ENCODE data around the gene GIT2. TPM values are rescaled to one million over a fixed set of nuclear protein-coding genes. Genes with fewer than 3 reads are reported as not detected.
A peak's percentile ranks its signal among the peaks of the same experiment; 100 is the strongest.

GIT2 gene
- total and polyA plus RNA-seq, 2 donors from 2014 or later = 10.4 to 46.2 TPM

DNA sequence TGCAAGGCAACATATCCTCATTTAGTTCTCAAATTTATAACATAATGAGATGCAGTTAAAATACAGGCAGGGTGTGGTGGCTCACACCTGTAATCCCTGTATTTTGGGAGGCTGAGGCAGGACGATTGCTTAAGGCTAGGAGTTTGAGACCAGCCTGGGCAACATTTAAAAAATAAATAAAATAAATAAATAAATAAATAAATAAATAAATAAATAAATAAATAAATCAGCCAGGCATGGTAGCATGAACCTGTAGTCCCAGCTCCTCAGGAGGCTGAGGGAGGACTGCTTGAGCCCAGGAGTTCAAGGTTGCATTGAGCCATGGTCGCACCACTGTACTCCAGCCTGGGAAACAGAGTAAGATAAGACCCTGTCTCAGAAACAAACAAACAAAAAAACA is 56.7 kb downstream of the GIT2 start:
- Histone ChIP-seq H3K4me3 (ENCODE audit: low read length in 3 of 3) (no peak overlapping the region), H3K9me3 (ENCODE audit: control insufficient read depth in 2 of 3, insufficient read depth in 1 of 3, low read length in 3 of 3) (no peaks in the 10 kb centered on the region), H3K4me1 (ENCODE audit: control insufficient read depth in 2 of 3, insufficient read depth in 2 of 3, low read depth in 1 of 3, low read length in 3 of 3) (peaks cover 0 to 11% (median 0%) of the 10 kb centered on the region in 3 donors), H3K27me3 (ENCODE audit: control insufficient read depth, insufficient read depth, low read length) (no peaks in the 10 kb centered on the region), H3K9ac (ENCODE audit: low read length in 3 of 3) (no peak overlapping the region), H3K27ac (ENCODE audit: low read depth in 2 of 2, low read length in 2 of 2) (no peak overlapping the region), H3K36me3 (ENCODE audit: control insufficient read depth in 2 of 3, insufficient read depth in 3 of 3, low read length in 3 of 3) (peaks cover 0 to 20% (median 4%) of the 10 kb centered on the region in 3 donors)
- DNase-seq (no peak), FAIRE-seq (no peak)
- intact Hi-C loops (cut with DNase I) = no loop called here
- TF ChIP-seq, protein P1, sequence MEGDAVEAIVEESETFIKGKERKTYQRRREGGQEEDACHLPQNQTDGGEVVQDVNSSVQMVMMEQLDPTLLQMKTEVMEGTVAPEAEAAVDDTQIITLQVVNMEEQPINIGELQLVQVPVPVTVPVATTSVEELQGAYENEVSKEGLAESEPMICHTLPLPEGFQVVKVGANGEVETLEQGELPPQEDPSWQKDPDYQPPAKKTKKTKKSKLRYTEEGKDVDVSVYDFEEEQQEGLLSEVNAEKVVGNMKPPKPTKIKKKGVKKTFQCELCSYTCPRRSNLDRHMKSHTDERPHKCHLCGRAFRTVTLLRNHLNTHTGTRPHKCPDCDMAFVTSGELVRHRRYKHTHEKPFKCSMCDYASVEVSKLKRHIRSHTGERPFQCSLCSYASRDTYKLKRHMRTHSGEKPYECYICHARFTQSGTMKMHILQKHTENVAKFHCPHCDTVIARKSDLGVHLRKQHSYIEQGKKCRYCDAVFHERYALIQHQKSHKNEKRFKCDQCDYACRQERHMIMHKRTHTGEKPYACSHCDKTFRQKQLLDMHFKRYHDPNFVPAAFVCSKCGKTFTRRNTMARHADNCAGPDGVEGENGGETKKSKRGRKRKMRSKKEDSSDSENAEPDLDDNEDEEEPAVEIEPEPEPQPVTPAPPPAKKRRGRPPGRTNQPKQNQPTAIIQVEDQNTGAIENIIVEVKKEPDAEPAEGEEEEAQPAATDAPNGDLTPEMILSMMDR (IDR thresholded peaks at IDR 0.05; ENCODE audit: borderline replicate concordance, extremely low read depth, insufficient read depth) = no peak

DNA sequence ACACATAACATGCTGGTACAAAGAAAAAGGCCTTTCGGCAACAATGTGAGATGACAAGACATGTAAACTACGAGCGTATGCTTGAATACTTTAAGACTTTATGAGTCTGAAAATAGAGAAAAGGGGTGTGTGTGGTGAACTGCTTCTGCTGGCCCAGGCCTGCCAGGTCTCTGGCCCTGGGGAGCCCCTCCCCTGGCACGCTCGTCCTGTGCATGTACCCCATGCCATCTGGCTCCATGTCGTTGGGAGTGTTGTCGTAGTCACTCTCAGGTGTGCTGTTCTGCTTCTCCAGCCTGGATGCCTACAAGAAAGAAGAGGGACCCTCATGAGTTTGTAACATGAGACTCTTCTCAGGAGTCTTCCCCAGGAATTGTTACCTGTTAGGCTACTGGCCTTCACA is 57.2 kb downstream of the GIT2 start:
- DNase-seq = no peak
- Histone ChIP-seq H3K9me3 (ENCODE audit: control insufficient read depth in 2 of 3, insufficient read depth in 1 of 3, low read length in 3 of 3) (no peaks in the 10 kb centered on the region), H3K4me3 (ENCODE audit: low read length in 3 of 3) (no peak overlapping the region), H3K27ac (ENCODE audit: low read depth in 2 of 2, low read length in 2 of 2) (no peak overlapping the region), H3K27me3 (ENCODE audit: control insufficient read depth, insufficient read depth, low read length) (no peaks in the 10 kb centered on the region), H3K4me1 (ENCODE audit: control insufficient read depth in 2 of 3, insufficient read depth in 2 of 3, low read depth in 1 of 3, low read length in 3 of 3) (peaks cover 0 to 11% (median 0%) of the 10 kb centered on the region in 3 donors), H3K9ac (ENCODE audit: low read length in 3 of 3) (no peak overlapping the region), H3K36me3 (ENCODE audit: control insufficient read depth in 2 of 3, insufficient read depth in 3 of 3, low read length in 3 of 3) (peaks cover 0 to 20% (median 4%) of the 10 kb centered on the region in 3 donors)
- TF ChIP-seq, protein P1 (IDR thresholded peaks at IDR 0.05; ENCODE audit: borderline replicate concordance, extremely low read depth, insufficient read depth) = no peak
- intact Hi-C loops (cut with DNase I) = no loop called here
- no peak for FAIRE-seq

DNA sequence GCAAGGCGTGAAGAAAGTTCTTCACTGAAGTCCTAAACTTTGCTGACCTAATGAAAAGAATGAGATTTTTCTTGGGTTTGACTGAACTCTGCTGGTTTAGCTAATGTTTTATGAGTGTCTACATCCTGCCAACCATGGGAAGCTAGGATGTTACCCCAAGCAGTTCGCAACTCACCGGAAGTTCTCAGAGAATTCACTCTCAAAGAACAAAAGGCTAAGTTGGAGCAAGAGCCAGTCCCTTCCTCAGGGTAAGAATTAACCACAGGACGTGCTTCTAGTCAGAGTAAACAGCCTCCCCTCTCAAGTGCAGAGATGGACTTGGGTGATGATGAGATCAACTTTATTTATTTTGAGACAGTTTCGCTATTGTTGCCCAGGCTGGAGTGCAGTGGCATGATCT is 58.8 kb downstream of the GIT2 start:
- Histone ChIP-seq H3K4me1 (ENCODE audit: control insufficient read depth in 2 of 3, insufficient read depth in 2 of 3, low read depth in 1 of 3, low read length in 3 of 3) (peaks cover 0 to 11% (median 0%) of the 10 kb centered on the region in 3 donors), H3K9ac (ENCODE audit: low read length in 3 of 3) (no peak overlapping the region), H3K27me3 (ENCODE audit: control insufficient read depth, insufficient read depth, low read length) (no peaks in the 10 kb centered on the region), H3K4me3 (ENCODE audit: low read length in 3 of 3) (no peak overlapping the region), H3K27ac (ENCODE audit: low read depth in 2 of 2, low read length in 2 of 2) (peak overlapping the region; percentile 8 to 28), H3K9me3 (ENCODE audit: control insufficient read depth in 2 of 3, insufficient read depth in 1 of 3, low read length in 3 of 3) (no peaks in the 10 kb centered on the region), H3K36me3 (ENCODE audit: control insufficient read depth in 2 of 3, insufficient read depth in 3 of 3, low read length in 3 of 3) (peaks cover 0 to 22% (median 14%) of the 10 kb centered on the region in 3 donors)
- intact Hi-C loops (cut with DNase I) = no loop called here
- DNase-seq (peak in 1 of 5 donors; percentile 38), FAIRE-seq (no peak)
- TF ChIP-seq, protein P1 (IDR thresholded peaks at IDR 0.05; ENCODE audit: borderline replicate concordance, extremely low read depth, insufficient read depth) = no peak

DNA sequence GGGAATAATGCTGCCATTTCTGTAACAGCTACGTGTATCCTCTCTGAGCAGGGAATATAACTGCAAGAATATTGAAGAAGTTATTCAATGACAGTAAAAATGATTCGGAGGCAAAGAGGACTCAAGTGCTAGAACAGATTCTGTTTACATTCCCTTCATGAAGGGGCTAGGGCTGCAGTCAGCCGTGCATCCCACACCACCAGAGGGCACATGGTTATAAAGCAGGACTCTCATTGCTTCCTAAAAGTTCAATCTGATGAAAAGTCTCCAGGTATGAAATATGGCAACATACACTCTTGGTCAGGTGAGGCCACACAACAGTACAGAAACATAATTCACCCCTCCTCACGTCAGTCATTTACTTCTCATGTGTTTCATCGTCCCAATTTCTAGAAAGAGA is 62.1 kb downstream of the GIT2 start:
- DNase-seq = peak in 1 of 5 donors; percentile 38
- intact Hi-C loops (cut with DNase I) = no loop called here
- Histone ChIP-seq H3K9ac (ENCODE audit: low read length in 3 of 3) (no peak overlapping the region), H3K27me3 (ENCODE audit: control insufficient read depth, insufficient read depth, low read length) (no peaks in the 10 kb centered on the region), H3K27ac (ENCODE audit: low read depth in 2 of 2, low read length in 2 of 2) (no peak overlapping the region), H3K9me3 (ENCODE audit: control insufficient read depth in 2 of 3, insufficient read depth in 1 of 3, low read length in 3 of 3) (no peaks in the 10 kb centered on the region), H3K4me1 (ENCODE audit: control insufficient read depth in 2 of 3, insufficient read depth in 2 of 3, low read depth in 1 of 3, low read length in 3 of 3) (peaks cover 0 to 11% (median 0%) of the 10 kb centered on the region in 3 donors), H3K36me3 (ENCODE audit: control insufficient read depth in 2 of 3, insufficient read depth in 3 of 3, low read length in 3 of 3) (peaks cover 7 to 37% (median 30%) of the 10 kb centered on the region in 3 donors), H3K4me3 (ENCODE audit: low read length in 3 of 3) (no peak overlapping the region)
- TF ChIP-seq, protein P1 (IDR thresholded peaks at IDR 0.05; ENCODE audit: borderline replicate concordance, extremely low read depth, insufficient read depth) = peak; percentile 31
- FAIRE-seq = no peak
